ENCODE measurements around the gene SHC2. TPM values are rescaled to one million over a fixed set of nuclear protein-coding genes. Genes with fewer than 3 reads are reported as not detected.

SHC2 gene
- total RNA-seq, 1 experiment from 2014 or later, result 2.4 TPM

- Mint-ChIP-seq H3K27ac (ENCODE audit: unreplicated experiment) (peak overlapping the region; percentile 20), H3K4me1 (ENCODE audit: low read depth, unreplicated experiment) (no peaks in the 10 kb centered on the region), H3K36me3 (ENCODE audit: insufficient read depth, unreplicated experiment) (peaks cover 10% of the 10 kb centered on the region), H3K4me3 (ENCODE audit: unreplicated experiment) (peak overlapping the region; percentile 42), H3K9me3 (ENCODE audit: unreplicated experiment) (peaks cover 22% of the 10 kb centered on the region), H3K27me3 (ENCODE audit: insufficient read depth, unreplicated experiment) (no peaks in the 10 kb centered on the region)
- Histone ChIP-seq H3K4me1 (no peaks in the 10 kb centered on the region), H3K9me3 (no peaks in the 10 kb centered on the region), H3K4me3 (ENCODE audit: low read depth, low read length) (no peak overlapping the region), H3K36me3 (ENCODE audit: control insufficient read depth, insufficient read depth, low read length) (no peaks in the 10 kb centered on the region), H3K27me3 (replicated peaks; ENCODE audit: control insufficient read depth, insufficient read depth, low read length) (no peaks in the 10 kb centered on the region)
- BruUV-seq (replicated peaks), result no TSS peak
- TF ChIP-seq CTCF (IDR thresholded peaks at IDR 0.05; ENCODE audit: insufficient read depth in 1 of 2, low read depth in 1 of 2, low read length in 1 of 2, severe bottlenecking in 1 of 2, unreplicated experiment in 1 of 2), result peak; percentile 35 to 36
- DNase-seq, result peak in 1 of 2 experiments; percentile 57
- ChIA-PET POLR2A (no interaction called here), CTCF (no interaction called here)
- intact Hi-C loops (cut with micrococcal nuclease; ENCODE audit: unreplicated experiment), result no loop called here
These were observed 19.4 kb upstream of the SHC2 start for GRCh38 chr19:480016-480855.

- POLR2A ChIA-PET, result no interaction called here
- intact Hi-C loops (cut with micrococcal nuclease; ENCODE audit: unreplicated experiment), result no loop called here
- peaks cover 22% of the 10 kb centered on the region for H3K9me3 Mint-ChIP-seq (ENCODE audit: unreplicated experiment)
- Histone ChIP-seq H3K36me3 (ENCODE audit: control insufficient read depth, insufficient read depth, low read length) (no peaks in the 10 kb centered on the region), H3K4me3 (ENCODE audit: low read depth, low read length) (no peak overlapping the region), H3K4me1 (no peaks in the 10 kb centered on the region), H3K9me3 (no peaks in the 10 kb centered on the region), H3K27me3 (replicated peaks; ENCODE audit: control insufficient read depth, insufficient read depth, low read length) (no peaks in the 10 kb centered on the region)
- no peaks in the 10 kb centered on the region for H3K27me3 Mint-ChIP-seq (ENCODE audit: insufficient read depth, unreplicated experiment)
- BruUV-seq (replicated peaks), result no TSS peak
- H3K4me1 Mint-ChIP-seq (ENCODE audit: low read depth, unreplicated experiment), result no peaks in the 10 kb centered on the region
- H3K36me3 Mint-ChIP-seq (ENCODE audit: insufficient read depth, unreplicated experiment), result peaks cover 10% of the 10 kb centered on the region
- TF ChIP-seq CTCF (IDR thresholded peaks at IDR 0.05; ENCODE audit: insufficient read depth in 1 of 2, low read depth in 1 of 2, low read length in 1 of 2, severe bottlenecking in 1 of 2, unreplicated experiment in 1 of 2), result no peak
- H3K4me3 Mint-ChIP-seq (ENCODE audit: unreplicated experiment), result no peak overlapping the region
- DNase-seq, result no peak
- CTCF ChIA-PET, result no interaction called here
- no peak overlapping the region for H3K27ac Mint-ChIP-seq (ENCODE audit: unreplicated experiment)
These were observed 18.1 kb upstream of the SHC2 start for GRCh38 chr19:478976-479375.

GRCh38 chr19:478236-478903 lies 17.5 kb upstream of the SHC2 start:
- no TSS peak for BruUV-seq (replicated peaks)
- DNase-seq, result no peak
- intact Hi-C loops (cut with micrococcal nuclease; ENCODE audit: unreplicated experiment), result no loop called here
- Mint-ChIP-seq H3K9me3 (ENCODE audit: unreplicated experiment) (peaks cover 22% of the 10 kb centered on the region), H3K36me3 (ENCODE audit: insufficient read depth, unreplicated experiment) (peaks cover 10% of the 10 kb centered on the region), H3K27me3 (ENCODE audit: insufficient read depth, unreplicated experiment) (no peaks in the 10 kb centered on the region), H3K4me1 (ENCODE audit: low read depth, unreplicated experiment) (no peaks in the 10 kb centered on the region), H3K4me3 (ENCODE audit: unreplicated experiment) (no peak overlapping the region), H3K27ac (ENCODE audit: unreplicated experiment) (no peak overlapping the region)
- Histone ChIP-seq H3K4me1 (no peaks in the 10 kb centered on the region), H3K36me3 (ENCODE audit: control insufficient read depth, insufficient read depth, low read length) (no peaks in the 10 kb centered on the region), H3K27me3 (replicated peaks; ENCODE audit: control insufficient read depth, insufficient read depth, low read length) (no peaks in the 10 kb centered on the region), H3K9me3 (no peaks in the 10 kb centered on the region), H3K4me3 (ENCODE audit: low read depth, low read length) (no peak overlapping the region)
- ChIA-PET POLR2A (no interaction called here), CTCF (no interaction called here)
- no peak for TF ChIP-seq CTCF (IDR thresholded peaks at IDR 0.05; ENCODE audit: insufficient read depth in 1 of 2, low read depth in 1 of 2, low read length in 1 of 2, severe bottlenecking in 1 of 2, unreplicated experiment in 1 of 2)
